GM21381 (cell line): ENCODE measurements around the gene RNASEH2C.
"Not testable (repeated sequence)": the region's sequence is repeated elsewhere in the genome, so short reads cannot be mapped to it uniquely, and the experiment has no call there.

Experiments
- ATAC-seq: cut with Tn5 transposase; IDR thresholded peaks from one replicate; pipeline ENCODE4 v1.9.1; 2021; ENCODE audit warnings: mild to moderate bottlenecking, moderate library complexity; ENCODE audit not compliant: unreplicated experiment

RNASEH2C gene

DNA sequence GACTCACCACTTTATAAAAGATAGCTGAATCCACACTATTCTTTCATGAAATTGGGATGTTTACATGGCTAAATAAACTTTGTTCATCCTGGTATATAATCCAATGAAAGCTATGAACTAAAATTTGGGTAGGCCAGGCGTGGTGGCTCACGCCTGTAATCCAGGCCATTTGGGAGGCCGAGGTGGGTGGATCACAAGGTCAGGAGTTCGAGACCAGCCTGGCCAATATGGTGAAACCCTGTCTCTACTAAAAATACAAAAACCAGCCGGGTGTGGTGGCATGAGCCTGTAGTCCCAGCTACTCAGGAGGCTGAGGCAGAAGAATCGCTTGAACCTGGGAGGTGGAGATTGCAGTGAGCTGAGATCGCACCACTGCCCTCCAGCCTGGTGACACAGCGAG lies 28.8 kb downstream of the RNASEH2C start:
- ATAC-seq = not testable (repeated sequence)

- ATAC-seq = no peak
These were observed 34.6 kb downstream of the RNASEH2C start for GRCh38 chr11:65685981-65686380.

- ATAC-seq = not testable (repeated sequence)
These were observed 37.1 kb downstream of the RNASEH2C start for GRCh38 chr11:65683480-65683879.

- ATAC-seq = no peak
These were observed 40.3 kb downstream of the RNASEH2C start for GRCh38 chr11:65680192-65680743.

DNA sequence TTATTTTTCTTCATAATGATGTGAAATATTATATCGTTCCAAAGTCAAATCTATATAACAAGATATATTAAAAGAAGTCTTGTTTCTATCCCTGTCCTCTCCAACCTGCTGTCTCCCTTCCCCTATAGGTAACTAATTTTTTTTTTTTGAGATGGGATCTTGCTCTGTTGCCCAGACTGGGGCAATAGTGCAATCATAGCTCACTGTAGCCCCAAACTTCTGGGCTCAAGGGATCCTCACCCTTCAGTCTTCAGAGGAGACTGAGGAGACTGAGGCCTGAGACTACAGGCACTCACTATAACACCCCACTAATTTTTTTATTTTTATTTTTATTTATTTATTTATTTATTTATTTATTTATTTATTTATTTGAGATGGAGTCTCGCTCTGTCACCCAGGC lies 47.6 kb downstream of the RNASEH2C start:
- ATAC-seq = no peak

DNA sequence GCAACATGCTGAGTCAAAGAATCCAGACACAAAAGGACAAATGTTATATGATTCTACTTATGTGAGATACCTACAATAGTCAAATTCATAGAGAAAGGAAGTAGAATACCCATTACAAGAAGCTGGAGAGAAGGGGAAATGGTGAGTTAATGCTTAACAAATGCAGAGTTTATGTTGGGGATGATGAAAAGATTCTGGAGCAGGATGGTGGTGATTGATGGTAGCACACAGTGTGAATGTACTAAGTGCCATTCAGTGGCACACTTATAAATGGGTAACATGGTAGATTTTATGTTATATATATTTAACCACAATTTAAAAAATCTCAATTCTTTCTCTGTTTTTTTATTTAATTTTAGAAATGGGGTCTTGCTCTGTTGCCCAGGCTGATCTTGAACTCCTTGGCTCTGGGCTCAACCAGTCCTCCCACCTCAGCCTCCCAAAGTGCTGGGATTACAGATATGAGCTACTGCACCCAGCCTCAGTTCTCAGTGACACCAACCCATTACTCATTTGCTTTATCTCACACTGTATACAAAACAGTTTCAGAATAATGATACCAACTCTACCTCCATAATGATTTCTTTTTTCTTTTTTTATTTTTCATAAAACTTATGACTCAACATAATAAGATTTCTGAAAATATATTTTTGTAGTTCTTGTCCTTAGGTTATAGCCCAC lies 48.3 kb downstream of the RNASEH2C start:
- no peak for ATAC-seq
